WI38 (cell line): ENCODE data around the gene SS18L1.
"Not testable (repeated sequence)": the region's sequence is repeated elsewhere in the genome, so short reads cannot be mapped to it uniquely, and the experiment has no call there.

Experiments
- H3K4me3 ChIP-seq: 2 replicates; pipeline ENCODE4 v1.5.1; 2011; ENCODE audit warnings: low read depth, mild to moderate bottlenecking, control low read depth, low read length
- CTCF ChIP-seq: IDR thresholded peaks from 2 replicates; pipeline ENCODE4 v1.5.1; 2012; ENCODE audit warnings: low read depth, mild to moderate bottlenecking, control low read depth, low read length

SS18L1 gene

GRCh38 chr20:62147125-62147524 lies 3.6 kb downstream of the SS18L1 start:
- no peak overlapping the region for H3K4me3 ChIP-seq
- no peak for TF ChIP-seq CTCF

- TF ChIP-seq CTCF: no peak
- H3K4me3 ChIP-seq: no peak overlapping the region
These were observed 4.0 kb downstream of the SS18L1 start for GRCh38 chr20:62147528-62147927.

GRCh38 chr20:62148383-62148782 lies 4.8 kb downstream of the SS18L1 start:
- not testable (repeated sequence) for H3K4me3 ChIP-seq

GRCh38 chr20:62148908-62149314 lies 5.3 kb downstream of the SS18L1 start:
- TF ChIP-seq CTCF: no peak
- no peak overlapping the region for H3K4me3 ChIP-seq

GRCh38 chr20:62149532-62150309 lies 6.2 kb downstream of the SS18L1 start:
- no peak overlapping the region for H3K4me3 ChIP-seq
- TF ChIP-seq CTCF: no peak

GRCh38 chr20:62150310-62150575 lies 6.7 kb downstream of the SS18L1 start:
- TF ChIP-seq CTCF: no peak
- no peak overlapping the region for H3K4me3 ChIP-seq

GRCh38 chr20:62151225-62151624 lies 7.7 kb downstream of the SS18L1 start:
- no peak for TF ChIP-seq CTCF
- H3K4me3 ChIP-seq: no peak overlapping the region

GRCh38 chr20:62151835-62152364 lies 8.3 kb downstream of the SS18L1 start:
- no peak for TF ChIP-seq CTCF
- no peak overlapping the region for H3K4me3 ChIP-seq
